Loucy (cell line): ENCODE results near the gene PIAS4.

Source experiments
- EZH2phosphoT487 ChIP-seq: fragments of 200-600 bp; IDR thresholded peaks from 2 replicates; pipeline ENCODE4 v1.6.1; 2018; ENCODE audit warnings: antibody characterized with exemption, mild to moderate bottlenecking, moderate library complexity, borderline replicate concordance
- TF ChIP-seq, protein P1 (sequence below): fragments of 200-600 bp; sonication (generic); conservative IDR thresholded peaks from 2 replicates; pipeline ENCODE4 v1.5.1; 2014; ENCODE audit warnings: mild to moderate bottlenecking, antibody characterized with exemption, low read length

DNA sequence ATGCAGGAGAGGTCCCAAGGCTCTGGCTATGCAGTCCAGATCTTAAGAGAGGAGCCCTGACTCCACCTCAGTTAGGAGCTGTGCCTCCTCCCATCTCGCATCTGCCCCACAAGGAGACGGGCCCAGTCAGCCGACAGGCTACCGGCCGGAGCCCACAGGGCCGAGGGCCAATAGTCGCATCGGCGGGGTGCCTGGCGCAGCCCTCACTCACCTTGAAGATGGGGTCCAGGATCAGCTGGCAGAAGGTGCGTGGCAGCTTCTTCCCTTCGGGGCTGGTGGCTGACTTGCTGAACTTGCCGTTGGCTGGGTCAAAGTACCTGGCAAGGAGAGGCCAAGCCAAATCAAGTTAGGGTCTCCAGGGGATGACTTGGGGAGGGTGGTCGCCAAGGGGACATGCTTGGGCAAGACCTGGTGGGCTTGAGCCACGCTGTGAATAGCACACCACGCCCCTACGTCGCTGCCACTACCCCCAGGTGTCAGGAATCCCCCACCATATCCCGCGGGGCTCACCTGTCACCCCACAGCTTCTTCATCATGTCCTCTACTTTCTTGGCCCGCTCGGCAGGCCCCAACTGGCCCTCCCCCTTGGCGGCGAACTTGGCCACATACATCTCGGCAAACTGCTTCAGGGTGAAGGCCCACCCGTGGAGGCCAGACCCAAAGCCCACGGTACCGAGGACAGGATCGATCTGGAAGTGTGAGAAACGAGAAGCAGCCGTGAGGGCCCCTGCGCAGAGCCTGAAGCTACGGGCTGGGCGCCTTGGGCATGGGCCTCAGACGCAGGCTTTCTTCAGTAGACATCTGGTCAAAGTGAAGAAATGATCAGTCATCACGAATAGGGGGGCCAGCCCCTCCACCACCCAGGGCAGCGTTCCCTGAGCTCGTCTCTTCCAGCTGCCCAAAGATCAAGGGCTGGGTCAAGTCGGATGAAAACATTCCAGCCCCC, 25.5 kb upstream of the PIAS4 start:
- TF ChIP-seq, protein P1, sequence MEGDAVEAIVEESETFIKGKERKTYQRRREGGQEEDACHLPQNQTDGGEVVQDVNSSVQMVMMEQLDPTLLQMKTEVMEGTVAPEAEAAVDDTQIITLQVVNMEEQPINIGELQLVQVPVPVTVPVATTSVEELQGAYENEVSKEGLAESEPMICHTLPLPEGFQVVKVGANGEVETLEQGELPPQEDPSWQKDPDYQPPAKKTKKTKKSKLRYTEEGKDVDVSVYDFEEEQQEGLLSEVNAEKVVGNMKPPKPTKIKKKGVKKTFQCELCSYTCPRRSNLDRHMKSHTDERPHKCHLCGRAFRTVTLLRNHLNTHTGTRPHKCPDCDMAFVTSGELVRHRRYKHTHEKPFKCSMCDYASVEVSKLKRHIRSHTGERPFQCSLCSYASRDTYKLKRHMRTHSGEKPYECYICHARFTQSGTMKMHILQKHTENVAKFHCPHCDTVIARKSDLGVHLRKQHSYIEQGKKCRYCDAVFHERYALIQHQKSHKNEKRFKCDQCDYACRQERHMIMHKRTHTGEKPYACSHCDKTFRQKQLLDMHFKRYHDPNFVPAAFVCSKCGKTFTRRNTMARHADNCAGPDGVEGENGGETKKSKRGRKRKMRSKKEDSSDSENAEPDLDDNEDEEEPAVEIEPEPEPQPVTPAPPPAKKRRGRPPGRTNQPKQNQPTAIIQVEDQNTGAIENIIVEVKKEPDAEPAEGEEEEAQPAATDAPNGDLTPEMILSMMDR = no peak
- no peak for TF ChIP-seq EZH2phosphoT487
